Fibroblast of skin of abdomen (primary cell): ENCODE measurements around the gene BPGM. TPM values are rescaled to one million over a fixed set of nuclear protein-coding genes. Genes with fewer than 3 reads are reported as not detected.

ENCODE experiments used
- DNase-seq: peaks from one replicate; pipeline ENCODE4 v3.0.0-alpha.2; 2013
- polyA plus RNA-seq, 2 experiments: library from polyadenylated mRNA; unstranded; fragments of 120-200 nt; gene quantifications; one replicate each; pipeline ENCODE4 v1.2.1, GENCODE V29; 2013; ENCODE audit not compliant: insufficient read length in 2 of 2

The BPGM gene
- polyA plus RNA-seq (2013, experiment 1 of 2; ENCODE audit: insufficient read length) = 17.7 TPM
- 18.2 TPM for polyA plus RNA-seq (2013, experiment 2 of 2; ENCODE audit: insufficient read length)

DNA sequence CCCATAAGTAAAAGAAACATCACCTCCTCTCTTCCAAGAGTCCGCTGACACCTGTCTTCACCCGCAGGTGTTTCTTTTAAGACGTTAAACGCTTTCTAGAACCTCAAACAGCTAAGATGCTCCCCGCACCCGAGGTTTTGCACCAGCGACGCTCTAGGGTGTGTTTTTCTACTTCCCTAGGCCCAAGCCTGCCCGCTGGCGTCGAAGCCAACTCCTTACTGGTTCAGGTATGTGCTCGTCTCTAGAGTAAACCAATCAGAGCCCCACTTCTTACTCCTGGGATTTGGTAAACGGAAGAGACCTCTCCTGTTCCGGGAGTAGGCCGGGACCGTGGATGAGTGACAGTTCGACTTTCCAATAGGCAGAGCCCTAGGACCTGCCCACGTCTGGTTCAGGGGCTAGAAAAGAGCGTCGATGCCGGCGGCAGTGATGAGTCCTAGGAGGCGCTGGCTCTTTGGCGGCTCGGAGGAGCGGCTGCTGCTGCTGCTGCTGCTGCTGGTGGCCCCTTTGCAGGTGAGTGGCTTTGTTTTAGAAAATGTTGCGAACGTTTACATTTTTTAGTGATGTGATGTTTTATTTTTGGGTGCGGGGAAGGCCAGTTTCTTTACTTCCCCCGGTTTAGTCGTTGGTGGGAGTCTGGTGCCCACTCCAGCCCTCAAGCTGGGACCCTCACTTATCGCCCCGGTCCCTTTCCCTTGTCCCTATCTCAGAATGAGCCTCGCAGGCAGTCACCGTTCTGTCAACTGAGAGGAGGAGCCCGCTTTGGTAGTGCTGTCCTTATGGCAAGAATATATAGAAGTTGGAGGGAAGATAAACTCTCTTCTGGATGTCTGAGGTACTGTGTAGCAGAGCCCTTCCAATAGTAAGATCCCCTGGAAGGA lies at the start of gene BPGM:
BPGM (plus strand) TSS at position 429 of the 881 bp plus-strand sequence. CDS start 14,655 bp downstream, outside the sequence.
- DNase-seq = peak; percentile 100

DNA sequence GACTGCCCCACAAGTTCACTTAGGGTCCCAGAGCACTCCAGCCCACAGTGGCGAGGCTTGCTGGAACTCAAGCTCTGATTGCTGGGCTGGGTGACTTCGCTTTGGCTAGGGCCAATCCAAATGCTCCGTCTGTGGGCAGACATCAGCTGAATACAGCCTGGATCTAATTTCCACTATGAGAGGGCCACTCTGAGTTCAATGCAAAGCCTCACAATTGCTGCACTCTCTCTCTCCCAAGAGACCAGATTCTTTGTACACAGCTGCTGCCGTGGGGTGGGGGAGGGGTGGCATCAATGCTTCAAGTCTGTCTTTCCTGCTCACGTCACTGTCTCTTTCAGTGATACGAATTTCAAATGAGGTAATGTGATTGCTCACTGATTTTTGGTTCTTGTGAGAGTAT lies 47.3 kb upstream of the BPGM start:
- no peak for DNase-seq

DNA sequence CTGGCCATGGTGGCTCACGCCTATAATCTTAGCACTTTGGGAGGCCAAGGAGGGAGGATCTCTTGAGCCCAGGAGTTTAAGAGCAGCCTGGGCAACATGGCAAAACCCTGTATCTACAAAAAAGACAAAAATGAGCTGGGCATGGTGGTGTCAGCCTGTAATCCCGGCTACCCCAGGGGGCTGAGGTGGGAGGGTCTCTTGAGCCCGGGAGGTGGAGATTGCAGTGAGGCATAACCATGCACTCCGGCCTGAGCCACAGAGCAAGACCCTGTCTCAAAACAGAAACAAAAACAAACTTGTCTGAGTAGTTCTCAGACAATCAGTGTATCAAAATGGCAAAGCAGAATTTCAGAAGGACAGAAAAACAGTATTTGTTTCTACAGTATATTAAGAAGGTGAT lies 45.2 kb upstream of the BPGM start:
- DNase-seq = no peak

GRCh38 chr7:134602881-134603451 lies 43.7 kb upstream of the BPGM start:
- no peak for DNase-seq

DNA sequence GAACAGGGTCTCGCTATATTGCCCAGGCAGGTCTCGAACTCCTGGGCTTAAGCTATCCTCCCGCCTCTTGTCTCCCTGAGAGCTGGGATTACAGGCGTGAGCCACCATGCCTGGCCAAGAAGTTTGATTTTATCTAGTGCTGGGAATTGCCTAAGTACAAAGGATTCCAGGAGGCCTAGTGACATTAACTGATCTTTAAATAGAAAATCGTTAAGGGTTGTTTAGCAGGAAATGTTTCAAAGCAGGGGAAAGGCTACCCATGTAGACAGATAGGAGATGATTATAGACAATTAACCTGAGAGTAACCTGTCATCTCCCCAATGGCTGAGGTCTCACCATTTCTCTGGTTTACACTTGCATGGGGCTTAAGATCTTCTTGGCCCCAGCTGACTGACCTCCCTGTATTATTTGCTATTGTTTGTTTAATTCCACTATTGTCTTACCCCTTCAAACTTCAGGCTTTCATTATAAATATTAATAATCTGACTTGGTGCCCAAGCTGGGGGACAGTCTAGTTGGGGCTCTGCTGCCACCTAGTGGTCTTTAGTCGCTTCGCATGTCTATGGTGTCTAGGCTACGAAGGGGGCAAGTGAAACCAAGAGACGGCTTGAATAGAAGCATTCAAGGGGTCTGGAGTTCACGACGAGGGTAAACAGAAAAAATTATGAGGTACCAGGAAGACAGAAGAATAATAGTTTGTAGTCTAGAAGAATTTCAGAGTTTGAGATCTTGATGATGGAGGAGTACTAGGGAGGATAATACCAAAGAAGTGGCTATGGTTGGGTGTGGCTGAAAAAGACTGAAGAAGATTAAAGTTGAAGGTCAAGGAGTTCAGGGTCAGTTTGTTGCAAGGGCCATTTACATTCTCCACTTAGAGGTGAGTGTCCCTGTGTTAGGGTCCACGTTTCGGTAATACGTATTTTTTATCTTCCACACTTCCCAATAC lies 40.4 kb upstream of the BPGM start:
- DNase-seq = peak; percentile 45

- DNase-seq = no peak
These were observed 35.0 kb upstream of the BPGM start for GRCh38 chr7:134611611-134612151.

DNA sequence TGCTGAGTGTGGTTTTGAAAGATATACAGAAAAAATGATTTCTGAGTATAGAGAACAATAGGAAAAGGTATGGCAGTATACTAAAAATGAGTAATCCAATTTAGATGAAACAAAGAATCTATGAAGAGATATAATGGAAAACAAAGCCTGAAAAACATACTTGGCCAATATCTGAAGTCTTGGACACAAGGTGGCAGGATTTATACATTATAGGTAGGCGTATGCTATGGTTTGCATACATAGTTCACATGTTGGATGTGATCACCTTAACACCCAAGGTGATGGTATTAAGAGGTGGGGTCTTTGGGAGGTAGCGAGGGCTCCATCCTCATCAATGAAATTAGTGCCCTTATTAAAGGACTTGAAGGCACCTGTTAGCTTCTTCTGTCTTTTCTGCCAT lies 34.5 kb upstream of the BPGM start:
- no peak for DNase-seq

GRCh38 chr7:134613623-134614347 lies 32.9 kb upstream of the BPGM start:
- peak; percentile 96 for DNase-seq

- no peak for DNase-seq
These were observed 30.0 kb upstream of the BPGM start for GRCh38 chr7:134616611-134617010.

- DNase-seq = peak; percentile 54
These were observed 27.7 kb upstream of the BPGM start for GRCh38 chr7:134618756-134619530.

DNA sequence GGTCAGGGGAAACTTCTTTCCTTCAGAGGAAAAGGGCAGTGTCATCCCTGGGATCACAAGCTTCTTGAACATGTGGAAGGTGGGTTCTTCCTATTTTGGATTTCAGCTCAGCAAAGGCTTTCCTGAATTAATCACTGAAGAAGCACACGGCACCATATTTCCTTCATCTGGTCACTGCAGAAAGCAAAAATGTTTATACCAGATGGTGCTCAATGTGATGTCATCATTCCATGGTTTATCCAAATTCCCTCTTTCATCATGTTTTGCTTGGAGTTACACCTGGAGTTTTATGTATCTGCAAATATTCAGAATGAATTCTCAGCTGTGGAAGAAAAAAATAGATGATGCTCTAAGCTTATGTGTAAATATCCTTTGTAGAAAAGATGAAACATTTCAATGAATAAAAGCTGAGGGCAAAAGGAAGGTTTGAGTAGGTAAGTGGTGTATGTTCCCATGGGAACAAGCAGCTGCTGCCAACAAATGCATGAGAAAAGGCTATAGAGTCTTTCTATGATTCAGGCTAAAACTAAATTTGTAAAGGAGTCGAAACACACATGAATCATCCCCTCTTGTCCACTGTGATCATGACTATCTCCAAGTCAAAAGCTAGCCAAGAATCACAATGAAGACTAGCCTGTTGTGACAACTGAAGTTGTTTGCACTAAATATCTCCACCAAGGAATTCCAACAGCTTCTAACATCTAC lies 26.9 kb upstream of the BPGM start:
- DNase-seq = peak; percentile 84

DNA sequence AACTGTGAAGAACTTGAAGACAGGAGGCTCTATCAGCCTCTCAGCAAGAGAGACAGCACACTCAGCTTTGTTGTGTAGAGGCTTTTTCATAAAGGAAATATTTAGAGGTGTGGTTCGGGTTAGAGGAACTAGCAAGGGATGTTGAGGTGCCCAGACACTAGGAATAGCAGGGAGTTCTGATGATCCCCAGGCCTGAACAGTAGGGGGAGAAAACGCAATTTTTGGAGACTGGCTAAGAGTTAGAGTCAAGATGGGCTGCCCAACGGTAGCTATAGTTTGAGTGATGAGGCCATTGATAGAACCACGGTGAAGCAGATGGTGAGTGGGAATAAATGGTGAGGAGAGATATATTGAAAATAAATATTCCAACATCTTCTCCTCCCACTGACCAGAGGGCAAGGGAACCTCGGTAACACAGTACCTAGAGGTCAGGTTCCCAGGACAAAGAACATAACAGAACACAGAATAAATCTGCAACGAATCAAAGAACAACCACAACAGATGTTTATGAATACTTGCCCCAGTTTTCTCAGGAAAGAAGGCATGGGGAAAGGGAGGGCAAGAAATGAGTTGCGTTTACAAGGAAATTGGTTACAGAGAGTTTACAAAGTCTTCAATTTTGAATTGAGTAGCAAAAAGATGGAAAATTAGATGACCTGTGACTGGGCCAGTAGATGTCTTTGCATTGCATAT lies 24.2 kb upstream of the BPGM start:
- DNase-seq = no peak

DNA sequence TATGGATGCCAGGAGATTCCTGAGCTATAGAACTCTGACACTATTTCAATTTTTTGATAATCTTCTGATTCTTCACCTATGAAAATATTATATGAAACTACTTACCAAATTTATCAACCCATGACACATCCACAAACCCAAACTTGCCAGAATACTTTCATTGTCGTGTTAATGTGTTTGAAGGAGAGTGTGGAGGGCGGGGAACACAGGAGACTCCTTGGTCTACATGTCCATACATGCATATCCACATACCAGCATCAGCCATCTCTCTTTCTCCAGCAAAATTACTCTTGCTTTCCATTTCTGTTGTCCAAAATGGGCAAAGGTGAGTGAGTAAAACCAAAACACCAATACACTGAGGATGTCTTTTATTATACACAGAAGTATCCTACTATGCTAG lies 23.5 kb upstream of the BPGM start:
- no peak for DNase-seq

DNA sequence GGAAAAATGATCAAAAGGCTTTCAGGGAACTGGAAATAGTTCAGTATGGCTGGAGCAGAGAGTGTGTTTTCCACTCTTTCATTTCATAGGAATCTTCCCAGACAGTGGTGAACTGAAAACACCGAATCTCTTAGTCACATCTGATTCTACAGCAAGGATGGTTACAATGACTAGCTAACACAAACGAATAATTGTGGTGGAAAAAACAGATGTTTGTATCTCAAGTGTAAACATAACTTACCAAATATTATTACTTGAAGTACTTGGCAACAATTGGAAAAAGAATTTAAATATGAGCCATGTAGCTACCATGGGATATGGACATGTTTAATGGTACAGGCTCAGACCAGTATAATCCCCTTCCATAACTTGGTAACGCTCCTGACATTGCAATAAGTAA lies 21.1 kb upstream of the BPGM start:
- DNase-seq = peak; percentile 77

GRCh38 chr7:134627109-134627774 lies 19.4 kb upstream of the BPGM start:
- no peak for DNase-seq

GRCh38 chr7:134627775-134628153 lies 18.9 kb upstream of the BPGM start:
- no peak for DNase-seq

DNA sequence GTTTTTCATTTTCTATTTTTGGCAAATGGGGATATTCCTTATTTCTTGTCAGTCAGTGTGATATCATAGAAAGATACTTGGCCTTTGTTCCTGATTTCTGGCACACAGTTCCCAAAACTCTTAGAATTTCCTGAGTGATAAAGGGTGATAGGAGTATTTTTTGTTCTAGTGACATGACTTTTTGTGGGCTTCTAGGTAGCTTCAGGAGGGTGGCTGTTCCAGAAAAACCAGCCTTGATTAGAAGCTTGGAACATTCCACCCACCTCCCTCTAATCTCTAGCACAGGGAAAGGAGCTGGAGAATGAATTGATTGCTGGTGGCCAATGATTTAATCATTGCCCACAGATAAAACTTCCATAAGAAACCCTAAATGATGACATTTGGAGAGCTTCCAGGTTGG lies 17.2 kb upstream of the BPGM start:
- DNase-seq = no peak

DNA sequence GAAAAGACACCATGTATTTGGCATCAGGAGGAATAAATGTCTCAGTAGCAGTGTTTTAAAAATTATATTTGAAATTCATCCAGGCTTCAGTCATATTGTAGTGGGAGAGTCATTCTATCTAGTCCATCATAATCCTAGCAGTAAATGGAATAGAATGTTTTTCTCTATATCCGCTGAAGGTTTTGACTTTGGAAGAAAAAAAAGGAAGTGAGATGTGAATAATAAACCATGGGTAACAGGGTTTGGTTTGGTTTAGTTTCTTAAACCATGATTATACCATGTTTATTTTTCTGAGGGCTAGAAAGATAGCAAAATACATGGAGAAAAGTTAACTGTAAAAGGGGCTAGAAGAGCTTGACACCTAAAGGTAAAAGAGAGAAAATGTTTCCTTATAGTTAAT lies 16.4 kb upstream of the BPGM start:
- no peak for DNase-seq

GRCh38 chr7:134630893-134631292 lies 15.8 kb upstream of the BPGM start:
- no peak for DNase-seq
